ENCODE data around the gene C18orf63.
"Not testable (repeated sequence)": the region's sequence is repeated elsewhere in the genome, so short reads cannot be mapped to it uniquely, and the experiment has no call there.

The C18orf63 gene

DNA sequence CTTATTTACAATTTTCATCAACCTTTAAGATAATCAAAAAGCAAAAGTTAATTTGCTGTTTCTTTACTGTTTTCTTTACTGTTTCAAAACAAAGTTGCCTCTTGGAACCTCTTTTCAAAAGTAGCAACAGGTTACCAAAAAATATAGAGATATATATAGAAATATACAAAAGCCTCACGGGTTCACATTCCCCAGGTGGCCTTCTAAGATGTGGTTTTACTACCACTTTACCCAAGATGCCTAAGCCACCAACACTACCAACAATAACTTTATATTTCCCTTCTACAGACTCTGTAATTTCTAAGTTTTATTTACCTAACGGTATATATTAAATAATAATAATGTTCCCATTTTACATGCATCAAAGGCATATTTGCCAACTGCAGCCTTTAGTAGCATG, 28.8 kb upstream of the C18orf63 start:
- DNase-seq: no peak

DNA sequence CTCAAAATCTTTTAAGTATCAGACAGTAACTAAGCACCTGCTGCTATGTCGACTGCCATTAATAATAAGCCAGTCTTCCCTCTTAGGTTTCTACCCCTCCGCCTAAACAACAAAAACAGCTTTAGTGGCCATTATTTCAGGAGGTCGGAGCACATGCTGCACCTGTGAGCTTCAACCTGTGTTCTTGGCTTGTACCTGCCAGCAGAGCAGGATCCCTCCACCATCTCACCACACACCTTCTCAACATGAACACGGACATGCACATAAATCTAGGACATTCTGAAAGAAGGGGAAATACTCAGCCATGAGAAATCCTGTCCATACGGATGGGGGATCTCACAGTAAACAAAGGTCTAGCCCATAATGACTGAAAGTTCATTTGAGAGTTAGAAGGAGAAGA, 27.6 kb upstream of the C18orf63 start:
- DNase-seq: no peak

DNA sequence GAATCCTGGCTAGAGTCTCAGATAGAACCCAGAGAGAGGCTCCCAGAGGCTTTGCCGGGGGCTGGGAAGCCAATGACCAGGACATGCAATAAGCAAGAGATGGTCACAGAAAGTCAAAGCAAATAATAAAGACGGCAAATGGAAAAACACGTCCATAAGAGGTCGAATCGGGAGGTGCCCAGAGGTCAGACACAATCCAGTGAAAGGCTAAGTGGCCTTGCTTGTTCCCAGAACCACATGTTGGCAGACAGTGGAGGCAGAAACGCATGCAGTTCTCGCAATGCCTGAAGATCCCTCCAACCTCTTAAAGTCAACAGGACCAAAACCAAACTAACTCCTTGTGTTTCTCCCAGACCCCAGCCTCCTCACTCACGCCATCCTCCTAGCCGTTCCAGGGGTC, 26.9 kb upstream of the C18orf63 start:
- DNase-seq: no peak

DNA sequence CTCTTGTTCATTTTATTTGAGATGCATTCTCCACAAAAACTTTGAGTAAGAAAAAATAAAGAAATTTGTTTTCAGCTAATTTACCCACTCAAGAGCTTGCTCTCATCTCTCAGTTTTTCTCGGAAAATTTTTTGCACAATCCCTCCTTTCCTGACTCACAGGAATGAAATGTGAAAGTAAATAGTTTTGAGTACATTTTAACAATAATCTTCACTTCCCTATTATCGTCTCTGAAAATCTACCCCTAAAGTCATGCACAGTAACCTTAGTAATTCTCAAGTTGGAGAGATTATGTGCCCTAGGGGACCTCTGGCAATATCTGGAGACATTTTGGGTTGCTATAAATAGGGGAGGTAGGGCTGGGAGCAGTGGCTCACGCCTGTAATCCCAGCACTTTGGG, 26.5 kb upstream of the C18orf63 start:
- no peak for DNase-seq

DNA sequence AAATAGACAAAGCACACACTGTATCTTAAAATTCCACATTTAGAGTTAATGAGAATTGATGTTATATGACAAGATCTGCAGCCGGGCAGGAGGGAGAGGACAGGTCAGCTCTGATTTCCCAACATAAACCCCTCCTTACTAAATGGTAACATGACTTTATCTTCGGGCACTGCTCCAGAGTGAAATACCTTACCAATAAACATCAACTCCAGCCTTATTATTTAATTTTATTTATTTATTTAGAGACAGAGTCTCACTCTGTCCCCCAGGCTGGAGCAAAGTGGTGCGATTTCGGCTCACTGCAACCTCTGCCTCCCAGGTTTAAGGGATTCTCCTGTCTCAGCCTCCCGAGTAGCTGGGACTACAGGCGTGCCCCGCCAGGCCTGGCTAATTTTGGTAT, 25.6 kb upstream of the C18orf63 start:
- no peak for DNase-seq

DNA sequence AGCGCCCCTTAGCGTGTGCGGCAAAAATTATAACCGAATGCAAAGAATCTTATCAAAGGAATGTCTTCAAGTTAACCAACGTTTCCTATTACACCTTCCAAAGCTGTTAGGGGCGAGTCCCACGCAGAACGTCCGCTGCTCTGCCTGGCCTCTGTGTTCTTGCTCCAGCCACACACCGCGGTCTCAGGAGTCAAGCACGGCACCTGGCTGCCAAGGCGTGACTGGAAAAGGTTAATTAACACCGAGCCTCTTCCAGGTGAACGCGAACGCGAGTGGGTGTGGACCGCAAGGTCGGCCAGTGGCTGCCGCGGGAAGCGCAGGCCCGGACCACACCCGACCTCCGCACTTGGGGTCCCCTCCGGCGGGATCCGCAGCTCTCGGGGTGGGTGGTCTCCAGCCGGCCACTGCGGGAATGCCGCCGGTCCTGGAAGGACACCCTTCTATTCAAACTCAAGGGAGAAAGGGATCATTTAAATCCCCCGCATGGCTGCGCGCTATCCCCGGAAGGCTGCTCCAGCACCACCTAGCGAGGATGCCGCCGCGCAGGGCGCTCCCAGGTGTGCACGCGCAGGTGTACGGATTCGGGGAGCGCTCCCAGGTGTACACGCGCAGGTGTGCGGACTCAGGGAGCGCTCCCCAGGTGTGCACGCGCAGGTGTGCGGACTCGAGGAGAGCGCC, 24.7 kb upstream of the C18orf63 start:
- peak; percentile 22 for DNase-seq

DNA sequence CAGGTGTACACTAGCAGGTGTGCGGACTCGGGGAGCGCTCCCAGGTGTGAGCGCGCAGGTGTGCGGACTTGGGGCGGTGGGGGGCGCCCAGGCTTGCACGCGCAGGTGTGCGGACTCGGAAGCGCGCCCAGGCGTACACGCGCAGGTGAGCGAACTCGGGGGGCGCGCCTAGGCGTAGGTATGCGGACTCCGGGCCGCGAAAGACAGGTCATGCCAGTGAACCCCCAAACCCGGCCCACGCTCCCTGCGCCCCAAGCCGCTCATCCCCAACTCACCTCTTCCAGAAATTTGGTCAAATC, 24.2 kb upstream of the C18orf63 start:
- DNase-seq: no peak

DNA sequence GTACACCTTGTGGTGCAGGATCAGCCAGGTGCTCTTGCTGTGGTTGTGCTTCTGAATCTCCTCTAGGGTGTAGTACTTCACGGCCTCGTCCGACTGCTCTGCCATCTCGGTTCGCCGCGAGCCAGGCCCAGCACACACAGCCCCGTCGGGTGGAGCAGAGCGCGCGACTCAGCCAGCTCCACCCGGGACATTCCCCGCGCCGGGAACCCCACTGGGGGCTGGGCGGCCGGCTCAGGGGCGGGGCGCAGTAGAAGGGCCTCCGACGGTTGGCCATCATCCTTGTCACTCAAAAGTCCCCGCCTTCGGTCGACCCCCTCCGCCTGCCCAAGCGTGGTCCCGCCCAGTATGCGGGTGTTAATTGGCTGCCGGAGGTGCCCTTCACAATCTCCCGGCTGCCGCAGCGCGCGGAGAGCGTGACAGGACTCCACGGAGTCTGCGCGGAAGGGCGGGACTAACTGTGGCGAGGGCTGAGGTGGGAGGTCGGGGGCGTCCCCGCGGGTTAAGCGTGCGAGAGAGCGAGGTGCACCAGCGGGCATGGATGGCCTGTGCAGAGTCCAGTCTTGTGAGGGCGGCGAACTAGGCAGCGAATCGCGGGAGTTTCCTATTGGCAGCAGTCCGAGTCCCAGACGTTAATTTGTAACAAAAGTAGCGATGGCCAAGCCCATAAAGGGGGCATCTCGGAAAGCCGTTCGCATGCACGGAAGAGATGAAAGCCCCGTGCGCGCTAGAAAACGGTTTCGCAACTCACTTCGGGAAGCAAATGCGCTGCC, 23.7 kb upstream of the C18orf63 start, which contains the start of gene CYB5A:
CYB5A (minus strand) TSS at position 193 of the 770 bp plus-strand sequence; CDS start at position 105, 88 bp downstream.
- DNase-seq: peak; percentile 99

DNA sequence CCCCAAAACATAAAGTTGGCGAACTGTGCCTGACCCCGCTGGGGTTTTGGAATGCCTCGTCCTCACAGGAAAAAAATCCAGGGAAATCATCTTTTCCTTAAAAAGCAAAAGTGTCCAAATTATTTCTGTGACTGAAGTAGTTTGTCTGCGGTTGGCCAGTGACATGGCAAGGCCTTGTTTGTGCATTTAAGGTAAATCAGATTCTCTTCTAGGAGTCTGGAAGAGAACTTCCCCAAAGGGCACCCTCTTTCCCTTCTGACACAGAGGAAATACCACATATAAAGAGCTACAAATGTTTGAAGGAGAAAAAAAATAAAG, 23.1 kb upstream of the C18orf63 start:
- DNase-seq: no peak

DNA sequence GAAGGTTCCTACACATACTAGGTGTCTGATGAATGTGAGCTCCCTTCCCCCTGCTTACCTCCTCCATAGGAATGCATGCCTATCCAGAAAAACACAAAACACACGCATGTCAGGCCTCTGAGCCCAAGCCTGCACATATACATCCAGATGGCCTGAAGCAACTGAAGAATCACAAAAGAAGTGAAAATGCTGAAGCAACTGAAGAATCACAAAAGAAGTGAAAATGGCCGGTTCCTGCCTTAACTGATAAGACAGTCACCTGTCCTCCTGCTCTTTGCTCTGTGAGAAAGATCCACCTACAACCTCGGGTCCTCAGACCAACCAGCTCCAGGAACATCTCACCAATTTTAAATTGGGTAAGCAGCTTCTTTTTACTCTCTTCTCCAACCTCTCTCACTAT, 22.7 kb upstream of the C18orf63 start:
- not testable (repeated sequence) for DNase-seq

DNA sequence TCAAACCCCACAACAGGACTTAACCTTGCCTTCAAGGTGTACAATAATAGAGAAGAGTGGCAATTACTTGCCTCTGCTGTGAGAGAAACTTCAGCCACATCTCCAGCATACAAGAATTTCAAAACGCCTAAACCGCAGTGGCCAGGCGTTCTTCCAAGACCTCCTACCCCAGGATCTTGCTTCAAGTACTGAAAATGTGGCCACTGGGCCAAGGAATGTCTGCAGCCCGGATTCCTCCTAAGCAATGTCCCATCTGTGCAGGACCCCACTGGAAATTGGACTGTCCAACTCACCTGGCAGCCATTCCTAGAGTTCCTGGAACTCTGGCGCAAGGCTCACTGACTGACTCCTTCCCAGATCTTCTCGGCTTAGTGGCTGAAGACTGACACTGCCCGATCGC, 21.1 kb upstream of the C18orf63 start:
- no peak for DNase-seq

DNA sequence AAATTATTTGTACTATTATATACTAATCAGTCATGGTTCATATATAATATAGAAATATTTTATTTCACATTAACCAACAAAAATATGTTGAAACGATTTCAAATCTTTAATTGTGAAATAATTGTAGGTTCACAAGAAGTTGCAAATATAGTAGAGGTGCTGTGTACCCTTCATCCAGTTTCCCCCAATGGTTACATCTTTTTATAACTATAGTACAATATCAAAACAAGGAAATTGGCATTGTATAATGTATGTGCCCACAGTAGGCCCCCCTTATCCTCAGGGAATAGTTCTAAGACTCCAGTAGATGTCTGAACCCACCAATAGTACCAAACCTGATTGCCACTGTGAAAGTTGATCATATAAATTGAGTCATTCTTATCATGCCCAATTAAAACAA, 16.5 kb upstream of the C18orf63 start:
- no peak for DNase-seq

DNA sequence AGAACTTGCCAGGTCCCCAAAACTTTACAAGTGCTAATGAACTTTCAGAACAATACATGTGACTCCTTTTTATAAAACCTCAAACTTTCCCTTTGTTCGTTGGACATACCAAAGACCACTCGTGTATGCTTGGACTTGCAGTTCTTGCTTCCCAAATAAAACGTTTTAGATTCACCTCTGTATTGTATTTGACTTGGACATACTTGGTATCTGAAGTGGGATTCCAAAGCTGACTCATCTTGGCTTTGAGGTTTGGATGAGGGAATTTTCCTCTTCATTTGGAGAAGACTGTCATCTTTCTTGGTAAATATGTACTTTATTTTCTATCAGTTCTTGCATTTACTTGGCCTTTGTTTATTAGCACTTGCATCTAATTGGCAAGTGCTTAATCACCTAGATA, 15.9 kb upstream of the C18orf63 start:
- DNase-seq: no peak

DNA sequence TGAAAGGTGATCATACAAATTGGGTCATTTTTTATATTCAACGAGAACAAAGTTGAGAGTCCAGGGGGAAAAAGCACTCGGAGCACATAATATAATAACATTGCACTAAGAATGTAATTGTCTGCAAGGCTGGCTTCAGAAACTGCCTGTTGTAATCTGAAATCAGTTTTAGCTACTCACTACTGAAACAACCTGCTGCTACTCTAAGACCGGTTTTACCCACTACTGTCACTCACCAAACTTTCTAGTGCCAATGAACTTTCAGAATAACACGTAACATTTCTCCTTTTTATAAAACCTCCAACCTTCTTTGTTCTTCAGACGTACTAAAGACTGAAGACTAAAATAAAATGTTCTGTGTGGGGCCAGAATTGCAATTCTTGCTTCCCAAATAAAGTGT, 12.3 kb upstream of the C18orf63 start:
- DNase-seq: no peak

DNA sequence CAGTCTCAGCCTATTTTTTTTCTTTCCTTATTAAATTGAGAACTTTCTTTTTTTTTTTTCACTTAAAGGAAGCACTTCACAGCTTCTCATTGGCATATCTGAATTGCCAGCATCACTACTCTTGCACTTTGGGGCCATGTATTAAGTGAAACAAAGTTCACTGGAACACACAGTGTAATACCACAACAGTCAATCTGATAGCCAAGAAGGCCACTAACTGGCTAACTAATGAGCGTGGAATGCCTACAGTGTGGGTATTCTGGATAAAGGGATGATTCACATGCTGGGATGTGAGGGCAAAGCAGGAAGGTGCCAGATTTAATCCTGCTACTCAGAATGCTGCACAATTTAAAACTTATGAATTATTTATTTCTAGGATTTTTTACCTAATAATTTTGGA, 11.7 kb upstream of the C18orf63 start:
- DNase-seq: no peak

DNA sequence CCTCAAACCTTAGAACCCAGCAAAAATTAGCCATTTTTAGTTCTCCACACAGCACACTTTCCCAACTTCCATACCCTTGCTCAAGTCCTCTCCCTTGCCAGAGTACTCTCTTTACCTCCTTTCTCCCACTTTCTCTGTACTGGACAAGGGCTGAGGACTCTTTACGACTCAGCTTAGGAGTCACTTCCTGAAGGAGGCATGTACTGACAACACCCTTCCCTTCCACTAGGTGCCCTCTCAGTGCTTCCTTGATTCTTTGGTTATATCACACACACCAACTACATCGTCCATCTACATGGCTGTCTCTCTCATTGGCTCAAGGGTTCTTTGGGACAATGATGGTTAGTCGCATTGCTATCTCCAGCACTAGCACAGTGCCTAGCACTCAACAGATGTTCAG, 5.2 kb upstream of the C18orf63 start:
- DNase-seq: peak; percentile 30

DNA sequence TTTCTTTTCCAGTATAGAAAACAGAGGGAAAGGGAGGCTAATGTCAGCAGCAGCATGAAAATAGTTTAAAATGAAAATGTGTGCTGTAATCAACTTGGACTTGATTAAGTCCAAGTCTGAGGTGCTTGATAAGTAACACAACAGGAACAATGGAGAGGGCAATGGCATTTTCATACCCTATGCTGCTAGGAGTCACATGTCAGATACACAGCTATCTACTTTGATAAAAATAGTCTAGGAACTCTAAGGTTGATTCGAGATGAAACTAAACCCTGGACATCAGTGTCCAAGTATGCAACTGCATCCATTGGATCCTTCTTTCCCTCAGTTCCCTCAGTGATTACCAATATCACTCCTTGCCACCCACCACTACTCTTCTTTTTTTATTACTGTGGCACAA, 4.6 kb upstream of the C18orf63 start:
- no peak for DNase-seq

DNA sequence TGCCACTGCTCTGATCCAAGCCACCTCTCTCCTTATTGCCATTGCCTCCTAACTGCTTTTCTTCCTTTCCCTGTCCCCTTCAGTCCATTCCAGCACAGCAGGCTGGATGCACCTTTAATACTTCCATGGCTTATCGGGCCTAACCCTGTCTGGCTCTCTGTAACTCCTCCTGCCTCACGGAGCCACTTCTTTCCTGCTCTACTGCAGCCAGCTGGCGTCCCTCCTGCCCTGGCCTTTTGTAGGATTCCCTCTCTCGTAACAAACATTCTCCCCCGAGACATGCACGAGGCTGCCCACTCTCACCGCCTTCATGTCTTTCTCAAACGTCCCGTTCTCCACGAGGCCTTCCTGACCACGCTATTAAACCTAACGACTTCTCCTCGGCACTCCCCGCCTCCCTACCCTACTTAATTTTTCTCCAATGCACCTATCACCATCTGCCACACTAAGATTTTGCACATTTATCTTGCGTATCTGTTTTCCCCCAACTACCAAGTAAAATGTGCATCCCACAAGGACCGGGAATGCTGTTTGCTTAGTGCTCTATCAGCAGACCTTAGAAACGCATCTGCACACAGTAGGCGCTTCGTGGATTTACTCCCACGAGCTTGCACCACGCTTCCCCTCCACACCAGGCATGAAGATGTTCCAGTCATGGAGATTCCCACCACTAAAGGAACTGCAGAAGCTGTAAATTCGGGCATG, 728 bp upstream of the C18orf63 start:
- DNase-seq: no peak

DNA sequence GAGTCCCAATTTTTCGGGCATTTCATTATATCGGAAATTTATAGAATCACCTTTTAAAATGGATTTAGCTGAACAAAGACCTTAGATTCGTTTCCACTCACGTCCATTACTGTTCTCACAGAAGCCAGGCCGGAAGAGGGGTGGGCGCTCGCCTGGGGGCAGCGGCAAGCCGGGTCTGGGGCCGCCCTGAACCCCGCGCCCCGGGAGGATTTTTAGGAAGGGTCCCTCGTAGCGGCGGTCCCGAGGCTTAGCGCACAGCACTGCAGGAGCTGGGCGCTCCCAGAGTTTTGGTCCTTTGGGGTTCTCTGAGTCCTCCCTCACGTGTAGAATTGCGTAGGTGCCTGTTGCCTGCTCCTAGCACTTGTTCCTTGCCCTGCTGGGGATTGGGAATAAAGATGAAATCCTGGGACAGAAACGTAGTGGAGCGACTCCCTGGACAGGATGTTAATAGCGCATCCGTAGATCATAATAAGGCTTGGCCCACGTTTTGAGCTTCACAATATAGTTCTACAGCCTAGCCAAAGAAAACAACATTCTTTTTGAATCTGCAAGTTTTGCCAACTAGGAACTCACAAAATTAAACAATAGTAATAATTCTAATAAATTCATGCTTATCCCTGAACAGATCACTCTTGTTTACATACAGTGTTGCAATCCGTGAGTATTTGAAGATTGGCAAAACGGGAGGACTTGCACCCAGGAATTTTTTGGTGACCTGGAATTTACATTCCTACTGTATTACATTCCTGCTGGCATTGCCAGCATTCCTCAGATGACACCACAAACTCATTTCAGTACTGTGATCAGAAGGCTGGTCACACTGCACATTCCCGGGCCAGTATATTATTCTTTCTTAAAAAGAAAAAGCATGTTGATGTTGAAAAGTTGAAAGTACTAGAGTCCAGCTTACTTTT, 875 bp downstream of the C18orf63 start:
- no peak for DNase-seq

DNA sequence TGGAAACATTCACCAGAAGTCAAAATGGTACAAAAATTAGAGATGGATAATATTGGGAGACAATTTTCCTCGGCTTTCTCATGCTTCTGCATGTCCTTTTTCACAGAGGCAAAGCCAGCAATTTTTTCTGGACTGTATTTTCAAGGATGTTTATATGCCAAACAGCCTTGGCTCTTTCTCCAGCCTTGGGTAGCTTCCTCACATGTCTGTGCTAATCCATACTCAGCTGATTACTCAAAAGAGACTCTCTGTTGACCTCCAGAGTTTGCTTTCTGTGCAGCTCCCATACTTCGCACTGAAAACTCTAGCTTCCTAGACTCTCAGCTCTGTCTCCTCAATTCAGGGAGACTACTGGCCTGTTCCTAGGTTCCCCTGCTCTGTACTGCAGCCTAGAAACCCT, 10.6 kb downstream of the C18orf63 start:
- DNase-seq: no peak

DNA sequence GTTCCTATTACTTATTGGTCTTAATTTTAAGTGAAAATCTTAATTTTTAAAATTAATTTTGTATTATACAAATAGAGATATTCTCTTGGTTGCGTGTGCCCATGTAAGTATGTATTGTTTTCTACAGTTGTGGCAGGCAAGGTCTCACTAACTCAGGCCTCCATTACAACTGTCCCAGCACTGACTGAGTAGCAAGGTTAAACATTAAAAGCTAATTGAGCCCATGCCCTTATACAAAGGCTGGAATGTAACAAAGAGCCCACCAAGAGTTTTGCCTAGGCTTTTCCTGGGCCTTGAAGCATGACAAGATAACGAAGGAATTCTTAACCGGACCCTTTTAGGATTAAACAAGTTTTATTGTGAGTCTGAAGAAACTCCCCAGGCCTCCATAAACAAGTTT, 11.2 kb downstream of the C18orf63 start:
- DNase-seq: not testable (repeated sequence)

DNA sequence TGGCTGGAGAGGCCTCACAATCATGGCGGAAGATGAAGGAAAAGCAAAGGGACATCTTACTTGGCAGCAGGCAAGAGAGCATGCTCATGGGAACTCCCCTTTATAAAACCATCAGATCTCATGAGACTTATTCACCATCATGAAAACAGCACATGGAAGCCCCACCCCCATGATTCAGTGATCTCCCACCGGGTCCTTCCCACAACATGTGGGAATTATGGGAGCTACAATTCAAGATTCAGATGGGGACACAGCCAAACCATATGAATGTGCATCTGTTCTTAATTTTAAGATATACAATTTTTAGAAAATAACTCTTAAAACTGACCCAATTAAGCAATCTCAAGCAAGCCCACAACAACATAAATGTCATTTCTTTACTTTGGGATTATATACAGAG, 12.6 kb downstream of the C18orf63 start:
- no peak for DNase-seq

DNA sequence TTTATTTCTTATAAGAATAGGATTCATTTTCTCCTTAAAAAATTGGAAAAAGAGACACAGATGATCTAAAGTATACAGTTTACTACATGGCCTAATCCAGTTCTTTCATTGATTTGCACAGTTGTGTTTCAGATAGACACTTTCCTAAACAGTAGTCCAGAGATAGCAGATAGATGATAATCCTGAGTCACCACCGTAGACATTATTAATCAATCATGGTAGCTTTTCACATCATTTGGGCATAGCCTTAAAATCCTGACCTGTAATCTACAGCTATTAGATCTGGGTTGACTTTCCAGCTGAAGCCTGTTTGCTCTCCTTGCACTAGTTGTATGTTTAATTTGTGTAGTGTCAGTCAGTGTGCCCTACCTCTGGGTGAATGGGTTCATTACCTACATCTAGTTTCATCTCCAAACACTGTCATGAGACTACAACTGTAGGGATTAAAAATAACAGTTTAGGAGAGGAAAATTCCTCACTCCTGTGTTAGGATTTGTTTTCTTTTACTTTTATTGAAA, 14.1 kb downstream of the C18orf63 start:
- no peak for DNase-seq

Data from CD4-positive, alpha-beta T cell treated with Interleukin-17A for 1 hour (primary cell).